ENCODE measurements around the gene TJP3. TPM values are rescaled to one million over a fixed set of nuclear protein-coding genes. Genes with fewer than 3 reads are reported as not detected.
"Not testable (repeated sequence)": the region's sequence is repeated elsewhere in the genome, so short reads cannot be mapped to it uniquely, and the experiment has no call there.

The TJP3 gene
- total and polyA plus RNA-seq, 4 donors, result 0.30 to 5.0 (median 1.7) TPM

DNA sequence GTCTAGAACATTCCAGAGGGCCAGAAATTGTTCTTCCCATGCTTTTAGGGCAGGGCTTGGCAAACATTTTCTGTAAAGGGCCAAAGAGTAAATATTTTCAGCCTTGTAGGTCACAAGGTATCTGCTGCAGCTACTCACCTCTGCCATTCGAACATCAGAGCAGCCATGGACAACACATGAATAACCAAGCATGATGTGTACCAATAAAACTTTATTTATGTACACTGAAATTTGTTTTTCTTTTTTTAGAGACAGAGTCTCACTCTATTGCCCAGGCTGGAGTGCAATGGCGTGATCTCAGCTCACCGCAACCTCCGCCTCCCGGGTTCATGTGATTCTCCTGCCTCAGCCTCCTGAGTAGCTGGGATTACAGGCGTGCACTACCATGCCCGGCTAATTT lies 49.5 kb downstream of the TJP3 start:
- H3K27ac ChIP-seq (ENCODE audit: low read depth, low read length); DNase-seq (ENCODE audit: low read depth in 4 of 6, low spot score in 6 of 6): not testable (repeated sequence)

DNA sequence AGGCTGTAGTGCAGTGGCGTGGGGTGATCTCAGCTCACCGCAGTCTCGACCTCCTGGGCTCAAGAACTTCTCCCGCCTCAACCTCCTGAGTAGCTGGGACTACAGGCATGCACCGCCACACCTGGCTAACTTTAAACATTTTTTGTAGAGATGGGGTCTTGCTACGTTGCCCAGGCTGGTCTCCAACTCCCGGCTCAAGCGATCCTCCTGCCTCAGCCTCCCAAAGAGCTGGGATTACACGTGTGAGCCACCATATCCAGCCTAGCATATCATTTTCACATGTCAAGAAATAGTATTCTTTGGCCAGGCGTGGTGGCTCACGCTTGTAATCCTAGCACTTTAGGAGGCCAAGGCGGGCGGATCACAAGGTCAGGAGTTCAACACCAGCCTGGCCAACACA lies 50.1 kb downstream of the TJP3 start:
- H3K27ac ChIP-seq (ENCODE audit: low read depth, low read length); H3K27me3 ChIP-seq (ENCODE audit: control insufficient read depth, insufficient read depth, low read length); H3K4me3 ChIP-seq (ENCODE audit: low read depth, low read length); H3K9me3 ChIP-seq (ENCODE audit: control insufficient read depth, insufficient read depth, low read length); DNase-seq (ENCODE audit: low read depth in 4 of 6, low spot score in 6 of 6): not testable (repeated sequence)
- Histone ChIP-seq H3K36me3 (ENCODE audit: control insufficient read depth, insufficient read depth, low read length) (peaks cover 47% of the 10 kb centered on the region), H3K4me1 (ENCODE audit: control insufficient read depth, insufficient read depth, low read length) (peaks cover 26% of the 10 kb centered on the region)
- 99% methylated on average over 7 of the region's 13 CpGs for WGBS (ENCODE audit: insufficient coverage)

More for the DNA sequence above, 49.5 kb downstream of the TJP3 start:
- peaks cover 26% of the 10 kb centered on the region for H3K4me1 ChIP-seq (ENCODE audit: control insufficient read depth, insufficient read depth, low read length)
- H3K9me3 ChIP-seq (ENCODE audit: control insufficient read depth, insufficient read depth, low read length); H3K27me3 ChIP-seq (ENCODE audit: control insufficient read depth, insufficient read depth, low read length); H3K4me3 ChIP-seq (ENCODE audit: low read depth, low read length): not testable (repeated sequence)
- H3K36me3 ChIP-seq (ENCODE audit: control insufficient read depth, insufficient read depth, low read length), result peaks cover 53% of the 10 kb centered on the region
- WGBS (ENCODE audit: insufficient coverage), result no CpG with 5 or more reads among the region's 7 CpGs

DNA sequence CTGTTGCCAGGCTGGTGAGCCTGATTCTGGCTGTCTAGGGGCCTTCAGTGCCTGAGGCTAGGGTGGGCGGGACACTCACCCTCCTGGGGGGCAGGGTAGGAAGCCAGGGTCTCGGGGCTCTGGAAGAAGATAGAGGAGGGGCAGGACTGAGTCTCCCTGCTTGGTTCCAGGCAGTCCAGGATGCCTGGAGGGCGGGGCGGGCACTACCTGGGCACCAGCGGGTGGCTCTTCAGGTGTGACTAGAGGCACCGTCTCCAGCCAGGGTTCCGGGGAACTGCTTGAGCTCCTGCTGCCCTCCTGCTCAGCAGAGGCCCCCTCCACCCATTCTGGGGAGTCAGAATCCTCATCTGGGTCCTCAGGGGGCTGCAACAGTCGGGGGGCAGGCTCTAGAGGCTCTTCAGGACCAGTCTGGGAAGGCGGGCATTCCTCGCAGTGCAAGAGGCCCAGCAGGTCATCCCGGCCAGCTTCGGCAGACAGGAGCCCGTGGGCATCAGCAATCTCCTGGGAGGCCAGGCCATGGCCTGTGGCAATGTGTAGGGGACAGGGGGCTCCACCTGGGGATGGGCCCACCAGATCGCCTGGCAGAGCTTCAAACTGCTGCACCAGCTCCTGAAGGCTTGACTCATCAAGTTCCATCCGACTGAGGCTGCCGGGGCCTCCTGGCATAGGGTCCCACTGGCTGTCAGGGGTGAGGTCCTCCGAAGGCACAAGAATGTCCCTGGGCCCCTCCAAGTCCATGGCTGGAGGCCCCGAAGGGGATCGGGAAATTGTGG lies 51.5 kb downstream of the TJP3 start:
- peaks cover 33% of the 10 kb centered on the region for H3K36me3 ChIP-seq (ENCODE audit: control insufficient read depth, insufficient read depth, low read length)
- H3K27me3 ChIP-seq (ENCODE audit: control insufficient read depth, insufficient read depth, low read length), result no peaks in the 10 kb centered on the region

DNA sequence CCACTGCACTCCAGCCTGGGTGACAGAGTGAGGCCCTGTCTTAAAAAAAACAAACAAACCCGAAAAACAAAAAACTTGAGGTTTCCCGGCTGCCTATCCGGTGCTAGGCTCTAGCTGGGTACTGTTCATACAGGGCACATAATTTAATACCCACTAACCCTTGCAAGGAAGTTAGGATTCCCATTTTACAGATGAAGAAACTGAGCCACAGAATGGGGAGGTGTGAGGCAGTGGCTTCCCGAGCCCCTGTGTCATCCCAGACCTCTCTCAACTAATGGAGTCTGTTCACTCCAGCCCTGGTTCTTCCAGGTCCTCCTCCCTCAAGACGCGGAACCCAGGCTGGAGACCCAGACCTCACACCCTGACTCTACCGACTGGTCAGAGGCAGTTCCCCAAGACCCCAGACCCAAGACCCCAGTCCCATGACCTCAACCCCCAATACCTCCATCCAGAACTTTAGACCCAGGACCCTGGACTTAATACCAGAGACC lies 52.7 kb downstream of the TJP3 start:
- H3K36me3 ChIP-seq (ENCODE audit: control insufficient read depth, insufficient read depth, low read length), result peaks cover 44% of the 10 kb centered on the region
- no peaks in the 10 kb centered on the region for H3K9me3 ChIP-seq (ENCODE audit: control insufficient read depth, insufficient read depth, low read length)
- no peaks in the 10 kb centered on the region for H3K27me3 ChIP-seq (ENCODE audit: control insufficient read depth, insufficient read depth, low read length)
- no peak overlapping the region for H3K27ac ChIP-seq (ENCODE audit: low read depth, low read length)
- DNase-seq (ENCODE audit: low read depth in 4 of 6, low spot score in 6 of 6), result peak in 1 of 6 donors; percentile 8
- H3K4me3 ChIP-seq (ENCODE audit: low read depth, low read length), result peak overlapping the region; percentile 93
- H3K4me1 ChIP-seq (ENCODE audit: control insufficient read depth, insufficient read depth, low read length), result peaks cover 26% of the 10 kb centered on the region
- 33% methylated on average over 5 of the region's 7 CpGs for WGBS (ENCODE audit: insufficient coverage)

More for the DNA sequence above, 51.5 kb downstream of the TJP3 start:
- no peaks in the 10 kb centered on the region for H3K9me3 ChIP-seq (ENCODE audit: control insufficient read depth, insufficient read depth, low read length)
- H3K27ac ChIP-seq (ENCODE audit: low read depth, low read length), result no peak overlapping the region
- peaks cover 26% of the 10 kb centered on the region for H3K4me1 ChIP-seq (ENCODE audit: control insufficient read depth, insufficient read depth, low read length)
- no peak overlapping the region for H3K4me3 ChIP-seq (ENCODE audit: low read depth, low read length)
- 91% methylated on average over 19 of the region's 19 CpGs for WGBS (ENCODE audit: insufficient coverage)
- DNase-seq (ENCODE audit: low read depth in 4 of 6, low spot score in 6 of 6), result no peak

DNA sequence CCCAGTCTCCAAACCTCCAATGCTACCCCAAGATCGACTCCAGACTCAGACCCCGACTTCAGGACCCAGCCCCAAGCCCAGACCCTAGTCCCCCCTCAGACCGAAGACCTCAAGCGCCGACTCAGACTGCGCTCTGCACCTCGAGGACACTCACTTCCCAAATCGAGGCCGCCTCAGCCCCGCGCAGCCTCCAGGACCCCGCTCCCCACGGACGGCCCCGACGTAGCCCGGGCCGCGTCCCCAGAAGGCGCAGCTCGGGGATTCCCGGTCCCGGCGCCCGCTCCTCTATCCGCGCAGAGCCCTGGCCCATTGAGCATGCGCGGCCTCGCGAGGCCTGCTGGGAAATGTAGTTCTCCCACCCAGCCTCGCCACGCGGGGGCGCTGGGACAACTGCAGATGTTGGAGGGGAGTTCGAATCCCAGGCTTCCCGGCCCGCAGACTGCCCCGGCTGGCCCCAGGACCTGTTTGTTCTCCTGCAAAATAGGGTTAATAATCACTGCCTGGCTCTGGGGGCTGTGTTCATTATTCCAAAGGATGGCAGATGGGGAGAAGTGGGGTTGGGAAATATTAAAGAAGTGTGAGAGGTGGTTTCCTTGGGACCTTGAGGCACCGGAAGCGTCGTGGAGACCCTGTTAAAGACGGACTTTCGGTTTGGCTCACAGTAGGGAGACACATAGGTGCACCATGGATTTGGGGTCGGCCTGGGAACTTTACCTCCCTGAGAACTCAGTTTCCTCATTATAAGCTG lies 53.4 kb downstream of the TJP3 start, which contains the start of gene APBA3:
APBA3 (minus strand) TSS at position 311 of the 748 bp plus-strand sequence. CDS start 1,428 bp downstream, outside the sequence.
- peaks cover 49% of the 10 kb centered on the region for H3K36me3 ChIP-seq (ENCODE audit: control insufficient read depth, insufficient read depth, low read length)
- under 1% methylated on average over 41 of the region's 45 CpGs for WGBS (ENCODE audit: insufficient coverage)
- DNase-seq (ENCODE audit: low read depth in 4 of 6, low spot score in 6 of 6), result peak; percentile 76 to 96 (median 84)
- peaks cover 26% of the 10 kb centered on the region for H3K4me1 ChIP-seq (ENCODE audit: control insufficient read depth, insufficient read depth, low read length)
- peak within 1 kb of the TSS; percentile 98 for H3K27ac ChIP-seq (ENCODE audit: low read depth, low read length)
- no peaks in the 10 kb centered on the region for H3K27me3 ChIP-seq (ENCODE audit: control insufficient read depth, insufficient read depth, low read length)
- H3K9me3 ChIP-seq (ENCODE audit: control insufficient read depth, insufficient read depth, low read length), result no peaks in the 10 kb centered on the region
- peak within 1 kb of the TSS; percentile 93 for H3K4me3 ChIP-seq (ENCODE audit: low read depth, low read length)

DNA sequence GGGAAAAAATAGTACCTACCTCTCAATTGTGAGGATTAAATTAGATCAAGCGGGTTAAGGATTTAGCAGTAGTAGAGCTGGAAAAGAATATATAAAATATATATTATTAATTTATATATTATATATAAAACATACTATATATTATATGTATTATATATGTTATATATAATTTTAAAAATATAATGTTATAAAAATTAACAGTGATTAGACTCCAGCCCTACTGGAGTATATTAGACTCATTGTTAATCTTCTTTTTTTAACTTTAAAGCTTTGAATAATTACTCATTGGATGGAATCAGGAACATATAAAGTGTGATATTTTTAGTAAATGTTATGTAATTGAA lies 53.9 kb downstream of the TJP3 start:
- Histone ChIP-seq H3K4me3 (ENCODE audit: low read depth, low read length) (no peak overlapping the region), H3K27me3 (ENCODE audit: control insufficient read depth, insufficient read depth, low read length) (no peaks in the 10 kb centered on the region), H3K4me1 (ENCODE audit: control insufficient read depth, insufficient read depth, low read length) (peaks cover 26% of the 10 kb centered on the region), H3K27ac (ENCODE audit: low read depth, low read length) (peak overlapping the region; percentile 98), H3K9me3 (ENCODE audit: control insufficient read depth, insufficient read depth, low read length) (no peaks in the 10 kb centered on the region), H3K36me3 (ENCODE audit: control insufficient read depth, insufficient read depth, low read length) (peaks cover 53% of the 10 kb centered on the region)
- DNase-seq (ENCODE audit: low read depth in 4 of 6, low spot score in 6 of 6), result no peak
- no CpG with 5 or more reads among the region's 1 CpG for WGBS (ENCODE audit: insufficient coverage)

DNA sequence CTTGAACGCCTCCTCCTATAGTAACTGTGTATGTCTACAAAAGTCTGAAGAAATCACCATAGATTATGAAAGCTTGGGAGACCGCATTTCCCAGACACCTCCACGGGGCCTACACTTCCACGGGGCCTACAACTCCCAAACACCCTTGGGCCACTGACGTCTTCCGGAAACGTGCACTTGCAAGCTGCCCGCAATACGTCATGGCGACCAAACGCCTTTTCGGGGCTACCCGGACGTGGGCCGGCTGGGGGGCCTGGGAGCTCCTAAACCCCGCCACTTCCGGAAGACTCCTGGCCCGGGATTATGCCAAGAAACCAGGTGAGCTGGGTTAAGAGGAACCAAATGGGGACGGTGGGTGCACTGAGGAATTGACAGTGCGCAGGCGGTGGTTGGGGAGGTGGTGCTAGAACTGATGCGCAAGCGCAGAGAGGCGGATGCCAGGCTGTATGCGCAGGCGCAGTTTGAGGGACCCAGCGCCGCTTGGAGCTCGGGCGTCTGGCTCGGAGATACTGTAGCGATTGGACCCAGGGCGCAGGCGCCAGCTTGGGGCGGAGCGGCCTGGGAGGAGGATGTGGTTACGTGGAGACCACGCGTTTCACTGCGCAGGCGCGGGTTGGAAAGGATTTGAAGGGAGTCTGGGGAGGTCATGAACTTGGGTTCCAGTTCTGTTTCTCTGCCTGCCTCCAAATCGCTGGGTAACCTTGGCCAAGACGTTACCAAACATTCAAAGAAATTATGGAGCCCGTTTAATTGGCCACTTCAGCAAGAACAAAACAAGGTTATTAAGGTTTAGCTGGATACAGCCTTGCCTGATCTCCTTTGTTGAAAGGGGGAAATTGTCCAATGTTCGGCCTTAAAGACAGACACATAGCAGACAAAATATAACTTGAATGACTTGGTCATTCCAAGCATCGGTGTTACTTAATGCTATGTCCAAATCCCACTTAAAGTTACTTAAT lies 54.6 kb downstream of the TJP3 start, which contains the start of gene MRPL54:
MRPL54 (plus strand) TSS at position 182 of the 959 bp plus-strand sequence; CDS start at position 201, 19 bp downstream.
- WGBS (ENCODE audit: insufficient coverage), result 2% methylated on average over 43 of the region's 47 CpGs
- H3K4me1 ChIP-seq (ENCODE audit: control insufficient read depth, insufficient read depth, low read length), result peaks cover 26% of the 10 kb centered on the region
- peak within 1 kb of the TSS; percentile 98 for H3K27ac ChIP-seq (ENCODE audit: low read depth, low read length)
- H3K36me3 ChIP-seq (ENCODE audit: control insufficient read depth, insufficient read depth, low read length), result peaks cover 53% of the 10 kb centered on the region
- H3K4me3 ChIP-seq (ENCODE audit: low read depth, low read length), result peak within 1 kb of the TSS; percentile 93
- H3K27me3 ChIP-seq (ENCODE audit: control insufficient read depth, insufficient read depth, low read length), result no peaks in the 10 kb centered on the region
- DNase-seq (ENCODE audit: low read depth in 4 of 6, low spot score in 6 of 6), result peak; percentile 99 to 100 (median 100)
- no peaks in the 10 kb centered on the region for H3K9me3 ChIP-seq (ENCODE audit: control insufficient read depth, insufficient read depth, low read length)

DNA sequence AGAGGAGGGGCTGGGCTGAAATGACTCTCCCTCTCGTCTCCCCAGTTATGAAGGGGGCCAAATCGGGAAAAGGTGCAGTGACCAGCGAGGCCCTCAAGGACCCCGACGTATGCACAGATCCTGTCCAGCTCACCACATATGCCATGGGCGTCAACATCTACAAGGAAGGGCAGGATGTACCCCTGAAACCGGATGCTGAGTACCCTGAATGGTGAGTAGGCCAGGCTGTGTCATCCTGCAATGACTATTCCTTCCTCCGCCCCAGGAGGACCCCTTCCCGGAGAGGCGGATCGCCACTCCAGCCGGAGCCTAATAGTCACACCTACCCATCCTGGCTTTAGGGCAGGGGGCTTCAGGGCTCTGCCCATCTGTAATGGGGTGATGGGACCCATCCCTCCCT lies 56.9 kb downstream of the TJP3 start:
- H3K4me1 ChIP-seq (ENCODE audit: control insufficient read depth, insufficient read depth, low read length), result peaks cover 16% of the 10 kb centered on the region
- peaks cover 51% of the 10 kb centered on the region for H3K36me3 ChIP-seq (ENCODE audit: control insufficient read depth, insufficient read depth, low read length)
- H3K27ac ChIP-seq (ENCODE audit: low read depth, low read length), result no peak overlapping the region
- no peaks in the 10 kb centered on the region for H3K27me3 ChIP-seq (ENCODE audit: control insufficient read depth, insufficient read depth, low read length)
- 94% methylated on average over 6 of the region's 12 CpGs for WGBS (ENCODE audit: insufficient coverage)
- no peak overlapping the region for H3K4me3 ChIP-seq (ENCODE audit: low read depth, low read length)
- H3K9me3 ChIP-seq (ENCODE audit: control insufficient read depth, insufficient read depth, low read length), result no peaks in the 10 kb centered on the region
- no peak for DNase-seq (ENCODE audit: low read depth in 4 of 6, low spot score in 6 of 6)

DNA sequence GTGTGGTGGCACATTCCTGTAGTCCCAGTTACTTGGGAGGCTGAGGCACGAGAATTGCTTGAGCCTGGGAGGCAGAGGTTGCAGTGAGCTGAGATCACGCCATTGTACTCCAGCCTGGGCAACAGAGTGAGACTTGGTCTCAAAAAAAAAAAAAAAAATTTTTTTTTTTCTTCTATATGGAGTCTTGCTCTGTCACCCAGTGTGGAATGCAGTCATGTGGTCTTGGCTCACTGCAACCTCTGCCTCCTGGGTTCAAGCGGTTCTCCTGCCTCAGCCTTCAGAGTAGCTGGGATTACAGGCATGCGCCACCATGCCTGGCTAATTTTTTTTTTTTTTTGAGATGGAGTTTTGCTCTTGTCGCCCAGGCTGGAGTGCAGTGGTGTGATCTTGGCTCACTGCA lies 57.6 kb downstream of the TJP3 start:
- H3K9me3 ChIP-seq (ENCODE audit: control insufficient read depth, insufficient read depth, low read length); DNase-seq (ENCODE audit: low read depth in 4 of 6, low spot score in 6 of 6); H3K4me3 ChIP-seq (ENCODE audit: low read depth, low read length); H3K27ac ChIP-seq (ENCODE audit: low read depth, low read length); H3K27me3 ChIP-seq (ENCODE audit: control insufficient read depth, insufficient read depth, low read length); H3K4me1 ChIP-seq (ENCODE audit: control insufficient read depth, insufficient read depth, low read length): not testable (repeated sequence)
- peaks cover 56% of the 10 kb centered on the region for H3K36me3 ChIP-seq (ENCODE audit: control insufficient read depth, insufficient read depth, low read length)
- 100% methylated on average over 2 of the region's 5 CpGs for WGBS (ENCODE audit: insufficient coverage)

Data from spinal cord (tissue), 10 donors.